OCI-M1 (cell line): ENCODE measurements around the gene GADL1.

Source experiments
- DNase-seq: peaks from one replicate; lab custom pipeline; 2025; lab: John Stamatoyannopoulos, UW

The GADL1 gene

DNA sequence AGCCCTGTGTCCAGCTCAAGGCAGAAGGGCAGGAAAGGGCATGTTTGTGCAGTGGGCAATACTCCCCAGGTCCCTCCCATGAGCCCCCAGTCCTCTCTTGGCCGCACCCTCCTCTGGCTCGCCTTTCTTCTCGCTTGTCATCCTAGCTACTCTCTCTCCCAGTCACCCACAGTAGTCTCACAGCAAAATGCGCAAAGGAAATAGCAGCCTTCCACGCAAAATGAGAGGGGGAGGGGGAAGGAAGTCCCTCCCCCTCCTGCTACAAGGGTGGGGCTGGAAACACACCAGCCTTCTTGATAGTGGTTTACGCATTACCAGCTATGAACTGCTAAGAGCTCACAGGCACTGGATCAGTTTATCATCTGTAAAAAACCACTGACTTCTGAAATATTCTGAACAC, 83.8 kb downstream of the GADL1 start:
- DNase-seq, result no peak

GRCh38 chr3:30805695-30806094, 88.8 kb downstream of the GADL1 start:
- DNase-seq, result no peak

DNA sequence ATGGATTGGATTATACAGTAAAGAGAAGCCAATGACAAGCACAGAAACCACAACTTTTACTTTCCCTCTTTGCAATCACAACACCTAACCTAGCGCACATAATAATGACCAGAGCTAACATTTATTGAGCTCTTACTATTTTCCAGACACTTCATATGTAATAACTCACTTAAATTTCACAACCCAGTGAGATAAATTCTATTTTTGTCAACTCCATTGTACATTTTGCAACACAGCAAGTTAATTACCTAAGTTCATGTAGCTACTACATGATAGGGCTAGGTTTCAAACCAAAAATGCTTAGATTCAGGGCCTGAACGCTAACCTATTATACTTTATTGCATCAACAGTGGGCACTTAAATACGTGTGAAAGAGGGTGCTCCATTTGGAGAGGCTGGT, 89.5 kb downstream of the GADL1 start:
- DNase-seq, result no peak

GRCh38 chr3:30795176-30795575, 99.3 kb downstream of the GADL1 start:
- DNase-seq, result no peak

DNA sequence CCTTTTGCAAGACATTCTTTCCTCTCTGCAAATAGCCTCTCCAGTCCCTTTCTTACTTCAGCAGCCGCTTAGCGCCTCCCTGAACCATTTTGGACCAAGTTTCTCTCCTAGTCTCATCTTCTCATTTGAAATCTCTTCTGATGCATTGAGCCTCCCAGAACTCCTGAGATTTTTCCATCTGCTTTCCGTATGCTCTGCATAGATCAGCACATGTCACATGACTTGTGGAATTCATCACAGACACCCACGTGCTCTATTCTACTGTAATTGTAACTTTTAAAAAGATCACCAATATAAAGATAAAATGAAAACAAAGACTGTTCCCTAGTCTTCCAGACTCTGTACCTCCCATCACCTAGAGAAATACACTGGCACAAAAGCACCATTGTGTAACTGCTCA, 100.7 kb downstream of the GADL1 start:
- DNase-seq, result no peak

DNA sequence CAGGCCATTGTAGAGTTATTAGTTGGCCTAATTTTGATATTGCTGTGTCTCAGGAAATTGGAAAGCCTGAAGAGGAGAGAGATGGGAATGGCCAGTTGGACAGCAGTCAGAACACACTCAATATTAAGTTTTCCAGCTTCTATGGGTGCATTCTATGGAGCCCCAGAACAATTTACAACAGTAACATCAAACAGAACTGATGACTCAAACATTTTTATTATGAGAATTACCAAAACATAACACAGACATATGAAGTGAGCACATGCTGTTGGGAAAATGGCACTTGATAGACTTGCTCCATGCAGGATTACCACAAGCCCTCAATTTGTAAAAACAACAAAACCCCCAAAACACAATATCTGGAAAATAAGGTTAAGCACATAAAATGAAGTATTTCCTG, 104.3 kb downstream of the GADL1 start:
- DNase-seq, result no peak

DNA sequence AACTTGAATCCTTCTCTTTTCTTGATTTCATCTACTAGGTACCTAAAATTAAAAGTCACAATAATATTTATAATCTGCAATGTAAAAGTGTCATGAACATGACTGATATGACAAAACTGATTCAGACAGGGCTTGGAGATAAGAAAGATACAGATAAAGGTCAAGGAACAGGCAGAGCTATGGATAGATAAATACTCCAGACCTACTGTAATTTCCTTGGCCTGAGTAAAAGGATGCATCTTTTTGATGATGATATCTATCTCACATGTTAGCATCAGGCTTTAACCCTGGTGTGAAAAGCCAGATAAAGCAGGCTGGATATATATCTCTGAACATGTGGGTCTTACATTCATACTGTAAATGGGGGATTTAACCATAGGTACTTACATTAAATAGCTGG, 108.1 kb downstream of the GADL1 start:
- no peak for DNase-seq

- peak; percentile 42 for DNase-seq
Observed at GRCh38 chr3:30779686-30780287, 114.7 kb downstream of the GADL1 start.

DNA sequence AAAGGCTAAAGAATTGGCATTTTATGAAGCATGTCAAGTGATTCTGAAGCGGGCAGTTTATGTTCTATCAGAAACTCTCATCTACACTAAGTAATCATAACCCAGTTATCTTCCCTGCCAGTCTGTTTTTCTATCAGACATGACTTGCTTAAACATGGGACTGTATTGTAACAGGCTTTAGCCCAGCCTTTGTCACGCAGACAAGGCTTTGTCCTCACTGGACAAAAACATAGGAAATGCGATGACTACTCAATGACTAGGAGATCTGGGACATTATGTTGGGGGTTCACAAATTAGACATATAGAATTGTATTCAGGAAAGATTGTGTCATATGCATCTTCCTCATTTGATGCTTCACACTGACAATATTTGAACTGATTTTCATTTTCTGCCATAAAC, 115.5 kb downstream of the GADL1 start:
- DNase-seq, result no peak

DNA sequence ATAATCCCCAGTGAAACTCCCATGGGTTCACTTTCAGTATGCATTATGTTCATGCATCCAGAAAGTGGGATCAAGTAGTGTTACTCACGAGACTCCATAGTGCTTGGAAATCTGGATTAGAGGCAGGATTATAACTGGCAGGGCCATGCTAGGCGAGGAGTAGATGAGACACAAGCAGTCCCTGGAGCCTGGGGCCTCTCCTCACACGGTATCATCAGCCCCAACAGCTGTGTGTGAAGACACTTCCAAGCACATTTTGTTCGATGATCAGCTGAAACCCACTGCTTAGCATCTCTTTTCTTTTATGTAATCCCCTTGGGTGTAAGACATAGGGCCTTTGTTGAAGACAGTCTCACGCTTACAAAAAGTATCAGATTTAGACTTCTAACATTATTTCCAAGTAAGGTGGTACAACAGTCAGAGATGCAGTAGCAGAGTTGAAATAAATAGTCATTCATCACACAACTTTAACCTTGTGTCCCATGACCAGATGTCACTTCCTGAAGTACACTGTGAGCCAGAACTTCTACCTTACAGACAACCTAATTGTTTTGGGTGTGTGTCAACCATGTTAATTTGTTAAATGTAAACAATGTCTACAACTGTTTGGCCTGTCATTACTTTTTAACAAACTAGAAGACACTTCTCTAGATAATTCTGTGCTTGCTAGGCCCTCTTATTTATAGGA, 116.9 kb downstream of the GADL1 start:
- no peak for DNase-seq

GRCh38 chr3:30776186-30776815, 118.2 kb downstream of the GADL1 start:
- DNase-seq, result no peak

DNA sequence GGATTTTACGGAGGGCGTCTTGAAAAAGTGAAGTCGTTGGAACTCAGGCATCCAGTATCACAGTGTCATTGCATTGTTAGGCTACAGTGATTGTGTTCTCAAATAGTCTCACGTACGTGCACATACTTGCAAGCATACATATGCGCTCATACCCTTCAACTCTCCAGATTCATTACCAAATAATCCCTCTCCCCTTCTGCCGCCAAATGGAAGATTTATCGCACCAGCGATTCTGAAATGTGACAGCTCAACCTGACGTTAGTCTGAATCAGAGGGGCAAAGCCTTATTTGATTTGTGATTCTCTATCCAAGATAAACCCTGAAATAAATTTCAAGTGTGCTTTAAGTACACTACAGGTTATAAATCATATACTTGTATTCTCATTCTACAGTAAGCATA, 119.4 kb downstream of the GADL1 start:
- no peak for DNase-seq

GRCh38 chr3:30774062-30774461, 120.4 kb downstream of the GADL1 start:
- no peak for DNase-seq

DNA sequence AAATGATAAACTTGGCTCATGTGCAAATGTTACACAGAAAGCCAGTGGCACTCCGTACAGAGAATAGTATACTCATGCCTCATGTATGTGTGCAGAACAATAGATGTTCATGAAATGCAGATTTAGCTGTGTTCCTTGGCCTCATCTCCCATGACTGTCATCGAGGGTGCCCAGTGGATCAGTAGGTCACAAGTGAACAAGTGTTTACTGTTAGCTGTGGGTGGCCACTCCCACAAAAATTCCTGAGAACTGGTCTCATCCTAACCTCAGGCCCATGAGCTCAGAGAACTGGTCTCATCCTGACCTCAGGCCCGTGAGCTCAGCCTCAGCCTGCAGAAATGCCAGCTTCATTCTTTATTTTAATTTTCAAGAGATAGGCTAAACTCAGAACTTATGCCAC, 124.1 kb downstream of the GADL1 start:
- no peak for DNase-seq

GRCh38 chr3:30768703-30769550, 125.5 kb downstream of the GADL1 start:
- DNase-seq, result peak; percentile 74

DNA sequence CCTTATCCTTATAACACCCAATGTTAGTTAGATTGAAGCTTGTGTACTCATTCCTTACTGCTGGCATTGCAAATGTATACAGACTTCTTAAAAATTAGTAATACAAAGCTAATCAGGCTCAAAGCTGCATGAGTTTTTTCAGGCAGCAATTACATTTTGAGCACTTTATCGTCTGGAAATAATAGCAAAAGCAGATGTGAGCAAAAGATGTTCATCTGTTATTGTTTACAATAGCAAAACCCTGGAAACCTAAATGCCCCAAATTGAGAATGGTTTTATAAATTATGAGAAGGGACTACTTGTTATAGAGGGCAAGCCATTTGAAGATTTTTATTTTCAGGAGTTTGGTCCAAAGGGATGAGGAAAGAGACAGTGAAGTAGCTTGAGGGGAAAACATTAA, 126.4 kb downstream of the GADL1 start:
- DNase-seq, result no peak

GRCh38 chr3:30766522-30766921, 127.9 kb downstream of the GADL1 start:
- no peak for DNase-seq

DNA sequence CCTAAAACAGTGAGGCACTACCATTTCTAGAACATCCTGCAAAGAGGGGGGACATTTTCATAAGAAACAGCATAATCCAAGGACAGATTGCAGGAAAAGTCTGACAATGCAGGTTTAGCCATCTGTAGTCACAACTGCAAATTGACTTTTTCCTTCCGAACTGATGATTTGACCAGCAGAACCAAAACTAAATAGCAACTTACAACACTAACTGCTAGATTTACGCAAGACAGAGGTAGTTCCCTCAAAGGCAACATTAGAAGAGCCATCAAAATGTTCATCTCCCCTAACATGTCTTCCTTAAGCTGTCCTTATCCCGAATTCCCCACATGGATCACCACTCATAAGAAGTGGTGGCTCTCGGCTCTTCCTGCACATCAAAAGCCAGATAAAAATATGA, 129.6 kb downstream of the GADL1 start:
- DNase-seq, result no peak

- DNase-seq, result no peak
Observed at GRCh38 chr3:30764281-30764680, 130.2 kb downstream of the GADL1 start.

- DNase-seq, result no peak
Observed at GRCh38 chr3:30761374-30761773, 133.1 kb downstream of the GADL1 start.

DNA sequence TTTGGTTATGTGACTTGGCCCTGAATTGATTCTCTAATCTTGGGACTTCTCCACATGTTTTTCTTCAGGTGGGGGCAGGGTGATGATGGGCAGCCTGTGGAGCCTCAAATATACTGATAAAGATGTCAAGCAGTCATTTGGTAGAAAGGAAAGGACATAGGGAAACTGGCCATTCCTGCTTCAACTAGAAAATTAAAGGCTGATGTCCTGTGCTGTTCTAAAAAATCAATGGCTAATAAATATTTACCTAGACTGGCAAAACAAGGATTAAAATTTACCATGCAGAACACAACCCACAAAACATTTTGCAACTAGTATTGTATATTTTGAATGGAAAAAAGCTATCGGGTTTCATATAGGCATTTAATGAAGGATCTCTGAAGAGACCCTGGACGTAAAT, 133.7 kb downstream of the GADL1 start:
- DNase-seq, result no peak

DNA sequence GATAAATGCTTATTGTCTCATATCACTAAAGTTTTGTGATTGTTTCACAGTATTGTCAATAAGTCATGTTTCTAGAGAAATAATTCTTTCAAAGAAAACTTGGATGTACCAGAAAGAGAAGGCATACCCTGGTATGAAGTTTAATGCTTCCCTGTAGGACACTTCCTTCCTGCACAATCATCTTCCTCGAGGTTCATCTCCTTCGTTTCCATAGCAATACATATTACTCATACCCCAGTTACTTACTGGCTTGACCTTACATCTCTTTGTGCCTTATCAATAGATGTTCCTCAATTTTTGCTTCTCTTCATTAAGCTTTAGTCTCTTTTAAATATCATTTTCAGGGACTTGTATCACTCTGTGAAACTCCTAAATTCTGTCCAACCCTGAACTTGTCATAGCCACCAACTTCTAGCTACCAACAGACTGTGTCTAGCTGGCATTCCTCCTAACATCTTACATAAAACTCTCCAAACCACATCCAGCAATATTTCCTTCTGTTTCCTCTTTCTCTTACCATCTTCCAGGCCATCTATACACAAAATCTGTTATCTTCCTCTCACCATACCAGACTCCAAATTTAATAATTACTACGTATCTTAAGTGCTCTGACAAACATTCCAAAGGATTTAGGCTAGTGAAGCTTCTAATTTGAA, 134.3 kb downstream of the GADL1 start:
- peak; percentile 34 for DNase-seq
